Adrenal gland (tissue), 12 donors: ENCODE data around the gene SRR. TPM values are rescaled to one million over a fixed set of nuclear protein-coding genes. Genes with fewer than 3 reads are reported as not detected.

Source experiments
- DNase-seq, 7 donors: peaks; one replicate each; pipeline ENCODE4 v3.0.0-alpha.2; 2019 to 2020
- H3K27ac ChIP-seq, 5 donors: fragments of 200-600 bp; sonication (generic) in 4 of 5; 1 replicate in 3 of 5; 2 replicates in 2 of 5; pipeline versions ENCODE4 v1.5.1 to v1.8.0; 2016 to 2020; ENCODE audit warnings: mild to moderate bottlenecking in 1 of 5
- H3K27me3 ChIP-seq: fragments of 200-600 bp; 2 replicates; pipeline ENCODE4 v1.8.0; 2021
- H3K36me3 ChIP-seq, 2 donors: fragments of 200-600 bp; replicated peaks in 1 of 2; 1 replicate in 1 of 2; 2 replicates in 1 of 2; pipeline versions ENCODE4 v1.5.1 to v1.8.0; 2018 to 2022
- H3K4me1 ChIP-seq, 2 donors: fragments of 200-600 bp; replicated peaks in 1 of 2; 1 replicate in 1 of 2; 2 replicates in 1 of 2; pipeline versions ENCODE4 v1.5.1 to v1.8.0; 2018 to 2021
- H3K4me3 ChIP-seq, 4 donors: fragments of 200-600 bp; sonication (generic) in 3 of 4; one replicate each; pipeline ENCODE4 v1.5.1; 2016 to 2018
- H3K9me3 ChIP-seq, 3 donors: fragments of 200-600 bp; sonication (generic) in 1 of 3; replicated peaks in 1 of 3; 1 replicate in 2 of 3; 2 replicates in 1 of 3; pipeline versions ENCODE4 v1.5.1 to v1.8.0; 2016 to 2021
- POLR2A ChIP-seq, 2 donors: fragments of 450-650 bp; IDR thresholded peaks; one replicate each; pipeline ENCODE4 v1.6.1; 2017; ENCODE audit warnings: antibody characterized with exemption in 2 of 2, mild to moderate bottlenecking in 2 of 2, moderate library complexity in 1 of 2
- WGBS, 4 donors: extraction: QIAGEN DNeasy Blood & Tissue Kit in 2 of 4; methylation state at CpG; one replicate each; pipeline versions ENCODE4 v1.1.5 to v1.1.7; 2013 to 2017; 5-methylcytosine and 5-hydroxymethylcytosine counted together
- intact Hi-C, 2 donors: fragments of 100-400 bp; cut with DNase I; formaldehyde crosslinking; loops; one replicate each; pipeline versions ENCODE4 v1.14.1 to v1.15.0; 2022 to 2023
- polyA plus RNA-seq, 3 donors: library from polyadenylated mRNA; stranded (reverse); fragments of 200-250 nt in 2 of 3; fragments of 350-450 nt in 1 of 3; fragmentation: Illumina TruSeq in 1 of 3; extraction: RNeasy Lipid Tissue Mini Kit (QIAGEN cat#74804) in 1 of 3; gene quantifications; one replicate each; pipeline ENCODE4 v1.2.3, GENCODE V29; 2013 to 2014
- total RNA-seq, 9 donors: library from RNA; depleted of rRNA in 4 of 9; stranded (reverse); fragments of >200 nt in 4 of 9; fragments of 120-200 nt in 1 of 9; fragmentation: NEBNext Ultra II Directional in 1 of 9; extraction: Animal tissue kit (Norgen Biotek cat#: 25700) in 1 of 9; gene quantifications; one replicate each; pipeline versions ENCODE4 v1.1.0 to v1.2.4, GENCODE V29; 2013 to 2023
- TF ChIP-seq, protein P1 (sequence below), 6 experiments: fragments of 450-650 bp in 4 of 6; fragments of 200-600 bp in 2 of 6; sonication (generic) in 1 of 6; IDR thresholded peaks; 1 replicate in 5 of 6; 2 replicates in 1 of 6; pipeline versions ENCODE4 v1.5.1 to v1.8.0; 2016 to 2021; ENCODE audit warnings: antibody characterized with exemption in 6 of 6, mild to moderate bottlenecking in 2 of 6, moderate library complexity in 1 of 6
- donor health status: healthy with polysubstance abuse.
- donor health status: Bipolar disorder and iron deficiency.
- donor health status: DM: yes; HTN: yes; CAD: no.
- donor health status: DM: no; HTN: no; CAD: no.
- donor health status: DM: no; HTN: no; CAD: no.
- donor health status: DM: yes; HTN: yes; CAD: no.

The SRR gene
- total and polyA plus RNA-seq, 12 donors: 3.8 to 58.6 (median 17.1) TPM

DNA sequence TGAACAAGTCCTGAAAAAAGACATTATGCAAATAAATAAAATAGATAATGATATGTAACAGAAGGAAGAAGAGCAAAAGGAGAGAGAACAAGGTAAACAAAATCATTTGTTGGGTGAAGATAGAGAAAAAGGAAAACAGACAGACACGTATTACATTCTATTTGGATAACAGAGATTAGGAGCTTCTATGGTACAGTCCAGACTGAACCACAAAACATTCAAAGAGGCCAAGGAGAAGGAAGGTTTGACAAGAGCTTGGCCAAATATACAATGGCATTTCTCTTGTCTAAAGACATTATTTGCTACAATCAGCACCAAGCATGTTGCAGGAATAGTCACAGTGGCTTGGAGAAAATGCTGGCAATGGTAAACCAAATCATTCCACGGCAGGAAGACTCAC lies 29.3 kb upstream of the SRR start:
- TF ChIP-seq, protein P1, sequence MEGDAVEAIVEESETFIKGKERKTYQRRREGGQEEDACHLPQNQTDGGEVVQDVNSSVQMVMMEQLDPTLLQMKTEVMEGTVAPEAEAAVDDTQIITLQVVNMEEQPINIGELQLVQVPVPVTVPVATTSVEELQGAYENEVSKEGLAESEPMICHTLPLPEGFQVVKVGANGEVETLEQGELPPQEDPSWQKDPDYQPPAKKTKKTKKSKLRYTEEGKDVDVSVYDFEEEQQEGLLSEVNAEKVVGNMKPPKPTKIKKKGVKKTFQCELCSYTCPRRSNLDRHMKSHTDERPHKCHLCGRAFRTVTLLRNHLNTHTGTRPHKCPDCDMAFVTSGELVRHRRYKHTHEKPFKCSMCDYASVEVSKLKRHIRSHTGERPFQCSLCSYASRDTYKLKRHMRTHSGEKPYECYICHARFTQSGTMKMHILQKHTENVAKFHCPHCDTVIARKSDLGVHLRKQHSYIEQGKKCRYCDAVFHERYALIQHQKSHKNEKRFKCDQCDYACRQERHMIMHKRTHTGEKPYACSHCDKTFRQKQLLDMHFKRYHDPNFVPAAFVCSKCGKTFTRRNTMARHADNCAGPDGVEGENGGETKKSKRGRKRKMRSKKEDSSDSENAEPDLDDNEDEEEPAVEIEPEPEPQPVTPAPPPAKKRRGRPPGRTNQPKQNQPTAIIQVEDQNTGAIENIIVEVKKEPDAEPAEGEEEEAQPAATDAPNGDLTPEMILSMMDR (IDR thresholded peaks at IDR 0.05): no peak
- TF ChIP-seq POLR2A (IDR thresholded peaks at IDR 0.05): no peak
- no peak overlapping the region for H3K4me3 ChIP-seq
- no peaks in the 10 kb centered on the region for H3K27me3 ChIP-seq
- H3K27ac ChIP-seq: no peak overlapping the region
- 50 to 91% (median 69%) methylated on average over 2 of the region's 2 CpGs for WGBS, 4 donors
- no peak for DNase-seq
- H3K36me3 ChIP-seq: peaks cover 0 to 15% of the 10 kb centered on the region in 2 donors
- no peaks in the 10 kb centered on the region for H3K4me1 ChIP-seq
- intact Hi-C loops: no loop called here
- H3K9me3 ChIP-seq: no peaks in the 10 kb centered on the region

DNA sequence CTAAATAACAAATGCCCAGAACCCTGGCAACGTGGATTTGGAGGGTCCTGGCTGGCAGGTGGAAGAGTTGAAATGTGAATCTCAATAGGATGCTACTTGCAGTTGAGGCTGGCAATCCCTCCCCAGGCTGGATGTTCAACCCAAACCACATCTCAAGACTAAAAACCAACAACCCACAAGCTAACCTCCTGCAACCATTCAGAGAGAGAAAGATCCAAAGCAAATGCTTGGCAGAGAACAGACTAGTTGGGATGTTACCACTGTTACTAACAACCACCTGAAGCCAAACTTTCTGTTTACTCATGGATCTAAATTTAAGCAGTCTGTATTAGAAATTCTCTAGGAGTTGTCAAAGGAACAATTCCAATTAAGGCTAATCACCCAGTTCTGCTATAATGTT lies 28.0 kb upstream of the SRR start:
- H3K27me3 ChIP-seq: no peaks in the 10 kb centered on the region
- WGBS, 4 donors: 76 to 87% (median 80%) methylated on average over 1 of the region's 1 CpG
- H3K27ac ChIP-seq: no peak overlapping the region
- TF ChIP-seq, protein P1 (IDR thresholded peaks at IDR 0.05): no peak
- no peak for TF ChIP-seq POLR2A (IDR thresholded peaks at IDR 0.05)
- peaks cover 0 to 28% of the 10 kb centered on the region in 2 donors for H3K36me3 ChIP-seq
- no peaks in the 10 kb centered on the region for H3K9me3 ChIP-seq
- DNase-seq: no peak
- no peak overlapping the region for H3K4me3 ChIP-seq
- H3K4me1 ChIP-seq: no peaks in the 10 kb centered on the region
- intact Hi-C loops: no loop called here

DNA sequence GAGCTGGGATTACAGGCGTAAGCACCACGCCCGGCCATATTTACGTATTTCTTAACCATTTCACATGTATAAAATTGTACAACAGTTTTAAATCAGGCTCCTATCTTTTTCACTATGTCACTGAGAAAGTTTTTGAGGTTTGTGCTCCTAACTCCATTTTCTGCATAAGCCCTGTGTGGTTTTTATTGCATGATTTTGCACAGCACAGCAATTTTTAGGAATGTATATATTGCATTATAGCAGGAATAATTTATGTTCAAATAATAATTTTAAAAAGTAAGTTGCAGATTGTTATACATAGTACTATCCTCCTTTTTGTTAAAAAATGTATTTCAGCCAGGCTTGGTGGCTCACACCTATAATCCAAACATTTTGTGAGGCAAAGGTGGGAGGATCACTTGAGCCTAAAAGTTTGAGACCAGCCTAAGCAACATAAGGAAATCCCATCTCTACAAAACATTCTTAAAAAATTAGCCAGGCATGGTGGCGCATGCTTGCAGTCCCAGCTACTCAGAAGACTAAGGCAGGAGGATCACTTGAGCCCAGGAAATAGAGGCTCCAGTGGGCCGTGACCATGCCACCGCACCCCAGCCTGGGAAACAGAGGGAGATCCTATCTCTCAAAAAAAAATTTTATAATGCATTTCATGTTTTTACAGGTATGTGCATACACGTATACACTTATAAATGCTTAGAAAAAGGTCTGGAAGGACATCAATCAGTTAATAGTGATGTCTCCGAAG lies 26.1 kb upstream of the SRR start:
- intact Hi-C loops: no loop called here
- Histone ChIP-seq H3K4me1 (no peaks in the 10 kb centered on the region), H3K27ac (no peak overlapping the region), H3K27me3 (no peaks in the 10 kb centered on the region), H3K36me3 (peaks cover 0 to 46% of the 10 kb centered on the region in 2 donors), H3K4me3 (no peak overlapping the region), H3K9me3 (no peaks in the 10 kb centered on the region)
- WGBS, 4 donors: 94 to 97% (median 97%) methylated on average over 9 of the region's 9 CpGs
- TF ChIP-seq, protein P1 (IDR thresholded peaks at IDR 0.05): no peak
- no peak for TF ChIP-seq POLR2A (IDR thresholded peaks at IDR 0.05)
- DNase-seq: no peak

DNA sequence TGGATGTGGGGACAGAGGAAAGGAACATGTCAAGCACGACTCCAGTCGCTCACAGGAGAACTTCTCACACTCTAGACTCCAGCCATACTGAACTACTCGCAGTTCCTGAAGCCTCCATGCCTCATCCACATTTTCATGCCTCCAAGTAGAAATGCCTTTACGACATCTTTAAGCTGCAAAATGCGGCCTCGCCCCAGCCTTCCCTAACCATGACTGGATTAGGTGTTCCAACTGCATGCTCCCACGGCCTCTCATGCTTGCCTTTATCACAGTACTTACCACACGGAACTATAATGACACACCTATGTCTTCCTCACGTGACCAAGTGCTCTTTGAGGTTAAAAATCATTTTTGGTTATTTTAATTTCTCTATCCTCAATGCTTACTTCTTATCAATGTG lies 24.0 kb upstream of the SRR start:
- H3K4me1 ChIP-seq: no peaks in the 10 kb centered on the region
- DNase-seq: no peak
- H3K9me3 ChIP-seq: no peaks in the 10 kb centered on the region
- TF ChIP-seq, protein P1 (IDR thresholded peaks at IDR 0.05): no peak
- no peak for TF ChIP-seq POLR2A (IDR thresholded peaks at IDR 0.05)
- peaks cover 0 to 54% of the 10 kb centered on the region in 2 donors for H3K36me3 ChIP-seq
- H3K27me3 ChIP-seq: no peaks in the 10 kb centered on the region
- no peak overlapping the region for H3K27ac ChIP-seq
- intact Hi-C loops: loop anchor here (5.0 to 10.0 kb wide), 3 partner anchors 222 to 375 kb away; partner anchors contain the start of gene HIC1 (in 2 of the 2)
- 91 to 95% (median 94%) methylated on average over 9 of the region's 9 CpGs for WGBS, 4 donors
- no peak overlapping the region for H3K4me3 ChIP-seq
